ENCODE results near the gene ATL2.
"Not testable (repeated sequence)": the region's sequence is repeated elsewhere in the genome, so short reads cannot be mapped to it uniquely, and the experiment has no call there.

The ATL2 gene

GRCh38 chr2:38387887-38388286, 10.8 kb upstream of the ATL2 start:
- peak; percentile 47 for DNase-seq

- no peak for DNase-seq
Measured at GRCh38 chr2:38386821-38387220, 9.7 kb upstream of the ATL2 start.

GRCh38 chr2:38386377-38386776, 9.3 kb upstream of the ATL2 start:
- no peak for DNase-seq

- DNase-seq: no peak
Measured at GRCh38 chr2:38384338-38384737, 7.3 kb upstream of the ATL2 start.

GRCh38 chr2:38383741-38384140, 6.7 kb upstream of the ATL2 start:
- DNase-seq: not testable (repeated sequence)

GRCh38 chr2:38381381-38382143, 4.5 kb upstream of the ATL2 start:
- no peak for DNase-seq

GRCh38 chr2:38380397-38381130, 3.5 kb upstream of the ATL2 start:
- DNase-seq: peak; percentile 60

- DNase-seq: peak; percentile 46
Measured at GRCh38 chr2:38376346-38377049, 575 bp downstream of the ATL2 start.

GRCh38 chr2:38375696-38376345, 1.3 kb downstream of the ATL2 start:
- DNase-seq: no peak

- DNase-seq: no peak
Measured at GRCh38 chr2:38374984-38375383, 2.1 kb downstream of the ATL2 start.

- no peak for DNase-seq
Measured at GRCh38 chr2:38371235-38371634, 5.8 kb downstream of the ATL2 start.

GRCh38 chr2:38370664-38371063, 6.4 kb downstream of the ATL2 start:
- no peak for DNase-seq

GRCh38 chr2:38362232-38362631, 14.8 kb downstream of the ATL2 start:
- no peak for DNase-seq

GRCh38 chr2:38360177-38360576, 16.9 kb downstream of the ATL2 start:
- no peak for DNase-seq

- no peak for DNase-seq
Measured at GRCh38 chr2:38353402-38353801, 23.7 kb downstream of the ATL2 start.

GRCh38 chr2:38352336-38352735, 24.7 kb downstream of the ATL2 start:
- DNase-seq: no peak

GRCh38 chr2:38345323-38346038, 31.6 kb downstream of the ATL2 start:
- no peak for DNase-seq

- DNase-seq: no peak
Measured at GRCh38 chr2:38344813-38345212, 32.3 kb downstream of the ATL2 start.

- no peak for DNase-seq
Measured at GRCh38 chr2:38343212-38343611, 33.9 kb downstream of the ATL2 start.

GRCh38 chr2:38336621-38337020, 40.5 kb downstream of the ATL2 start:
- DNase-seq: no peak

GRCh38 chr2:38330754-38331153, 46.3 kb downstream of the ATL2 start:
- DNase-seq: no peak

- DNase-seq: no peak
Measured at GRCh38 chr2:38327580-38327979, 49.5 kb downstream of the ATL2 start.

GRCh38 chr2:38323623-38324022, 53.5 kb downstream of the ATL2 start:
- no peak for DNase-seq
